ENCODE measurements around the gene STKLD1.

GRCh38 chr9:133370685-133371084 is 5.5 kb upstream of the STKLD1 start:
- TF ChIP-seq, protein P1, sequence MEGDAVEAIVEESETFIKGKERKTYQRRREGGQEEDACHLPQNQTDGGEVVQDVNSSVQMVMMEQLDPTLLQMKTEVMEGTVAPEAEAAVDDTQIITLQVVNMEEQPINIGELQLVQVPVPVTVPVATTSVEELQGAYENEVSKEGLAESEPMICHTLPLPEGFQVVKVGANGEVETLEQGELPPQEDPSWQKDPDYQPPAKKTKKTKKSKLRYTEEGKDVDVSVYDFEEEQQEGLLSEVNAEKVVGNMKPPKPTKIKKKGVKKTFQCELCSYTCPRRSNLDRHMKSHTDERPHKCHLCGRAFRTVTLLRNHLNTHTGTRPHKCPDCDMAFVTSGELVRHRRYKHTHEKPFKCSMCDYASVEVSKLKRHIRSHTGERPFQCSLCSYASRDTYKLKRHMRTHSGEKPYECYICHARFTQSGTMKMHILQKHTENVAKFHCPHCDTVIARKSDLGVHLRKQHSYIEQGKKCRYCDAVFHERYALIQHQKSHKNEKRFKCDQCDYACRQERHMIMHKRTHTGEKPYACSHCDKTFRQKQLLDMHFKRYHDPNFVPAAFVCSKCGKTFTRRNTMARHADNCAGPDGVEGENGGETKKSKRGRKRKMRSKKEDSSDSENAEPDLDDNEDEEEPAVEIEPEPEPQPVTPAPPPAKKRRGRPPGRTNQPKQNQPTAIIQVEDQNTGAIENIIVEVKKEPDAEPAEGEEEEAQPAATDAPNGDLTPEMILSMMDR (IDR thresholded peaks at IDR 0.05): no peak
- TF ChIP-seq POLR2A (IDR thresholded peaks at IDR 0.05): no peak
